K562 (cell line): ENCODE measurements around the gene SLC25A18. TPM values are rescaled to one million over a fixed set of nuclear protein-coding genes. Genes with fewer than 3 reads are reported as not detected.
A peak's percentile ranks its signal among the peaks of the same experiment; 100 is the strongest.

Experiments used
- BCL6 ChIP-seq: fragments of 250-450 bp; sonication (Bioruptor Pico); IDR thresholded peaks from 2 replicates; pipeline ENCODE4 v1.4.0; 2020
- BDP1 ChIP-seq: IDR thresholded peaks from 3 replicates; pipeline ENCODE4 v1.6.1; 2011; ENCODE audit not compliant: insufficient read length, insufficient read depth
- BMI1 ChIP-seq: fragments of 150-350 bp; IDR thresholded peaks from 2 replicates; pipeline ENCODE4 v1.6.1; 2014; ENCODE audit warnings: low read length
- CSDE1 ChIP-seq, 2 experiments: fragments of 450-650 bp; IDR thresholded peaks; 2 replicates each; pipeline ENCODE4 v1.6.1; 2016; ENCODE audit warnings: mild to moderate bottlenecking in 1 of 2
- HDAC3 ChIP-seq: fragments of 450-650 bp; IDR thresholded peaks from 2 replicates; pipeline ENCODE4 v1.6.1; 2018; ENCODE audit warnings: borderline replicate concordance, mild to moderate bottlenecking, moderate library complexity; ENCODE audit not compliant: partially characterized antibody
- RFX5 ChIP-seq: IDR thresholded peaks from 2 replicates; pipeline ENCODE4 v1.6.1; 2011; ENCODE audit warnings: low read depth, mild to moderate bottlenecking, improper control_type of control experiment, low read length
- SMARCE1 ChIP-seq: fragments of 450-650 bp; IDR thresholded peaks from 2 replicates; pipeline ENCODE4 v1.7.1; 2016; ENCODE audit warnings: mild to moderate bottlenecking
- TOE1 ChIP-seq, 2 experiments: fragments of 450-650 bp in 1 of 2; sonication (generic) in 1 of 2; formaldehyde crosslinking in 1 of 2; IDR thresholded peaks; 2 replicates each; pipeline versions ENCODE4 v1.7.1 to v1.8.0; 2016 to 2022; ENCODE audit warnings: borderline replicate concordance in 2 of 2, mild to moderate bottlenecking in 2 of 2, antibody characterized with exemption in 1 of 2, inconsistent platforms in 1 of 2, low read depth in 1 of 2, missing genetic modification reagents in 1 of 2, moderate library complexity in 1 of 2
- ZNF311 ChIP-seq: fragments of 250-450 bp; sonication (Bioruptor Pico); IDR thresholded peaks from 2 replicates; pipeline ENCODE4 v1.4.0; 2020; ENCODE audit warnings: mild to moderate bottlenecking, moderate library complexity
- ZNF76 ChIP-seq: fragments of 250-450 bp; sonication (Bioruptor Pico); IDR thresholded peaks from 2 replicates; pipeline ENCODE4 v1.4.0; 2020; ENCODE audit warnings: mild to moderate bottlenecking, moderate library complexity, borderline replicate concordance
- polyA plus RNA-seq, 8 experiments: library from polyadenylated mRNA; depleted of rRNA in 4 of 8; stranded (reverse) in 5 of 8; unstranded in 3 of 8; fragments of >200 nt; fragmentation: Nextera tagmentation in 2 of 8; fragmentation: Illumina TruSeq in 1 of 8; extraction: Ambion mirVana in 2 of 8; extraction: Trizol in 1 of 8; gene quantifications; 2 replicates each; pipeline versions ENCODE4 v1.2.1 to v1.2.3, GENCODE V29; 2011 to 2014; ENCODE audit warnings: inconsistent platforms in 1 of 8, missing spikeins in 1 of 8
- total RNA-seq, 7 experiments: library from RNA; depleted of rRNA in 6 of 7; stranded (reverse); fragments of >200 nt in 6 of 7; fragmentation: Illumina TruSeq in 2 of 7; extraction: Trizol in 2 of 7; gene quantifications; 2 replicates each; pipeline versions ENCODE4 v1.2.1 to v1.2.3, GENCODE V29; 2011 to 2021; ENCODE audit warnings: low replicate concordance in 1 of 7
- TF ChIP-seq, protein P1 (sequence below): fragments of 250-450 bp; sonication (Bioruptor Pico); IDR thresholded peaks from 2 replicates; pipeline ENCODE4 v1.4.0; 2020; ENCODE audit warnings: borderline replicate concordance
- TF ChIP-seq, protein P2 (sequence below), 3 experiments: IDR thresholded peaks in 2 of 3; conservative IDR thresholded peaks in 1 of 3; 2 replicates each; pipeline ENCODE4 v1.5.1; 2011 to 2012; ENCODE audit warnings: low read length in 3 of 3, mild to moderate bottlenecking in 3 of 3, control low read depth in 2 of 3, improper control_type of control experiment in 1 of 3, inconsistent platforms in 1 of 3, low read depth in 1 of 3, mixed read lengths in 1 of 3, moderate library complexity in 1 of 3; ENCODE audit not compliant: insufficient read depth in 2 of 3
- TF ChIP-seq, protein P3 (sequence below): fragments of 150-350 bp; IDR thresholded peaks from 2 replicates; pipeline ENCODE4 v1.6.1; 2014; ENCODE audit warnings: low read depth, mild to moderate bottlenecking, low read length, borderline replicate concordance
- TF ChIP-seq, protein P4 (sequence below): sonication (generic); formaldehyde crosslinking; IDR thresholded peaks from 2 replicates; pipeline ENCODE4 v1.8.1; 2023; ENCODE audit warnings: mild to moderate bottlenecking, missing genetic modification reagents
- TF ChIP-seq, protein P5 (sequence below): fragments of 450-650 bp; IDR thresholded peaks from one replicate; pipeline ENCODE4 v1.6.1; 2018; ENCODE audit warnings: mild to moderate bottlenecking, moderate library complexity; ENCODE audit not compliant: partially characterized antibody

SLC25A18 gene
- total and polyA plus RNA-seq, 9 of the 15 experiments (the other 6 are each of a cell fraction or from before 2014, with no cell fraction given), result 0.04 TPM; not detected in 8

DNA sequence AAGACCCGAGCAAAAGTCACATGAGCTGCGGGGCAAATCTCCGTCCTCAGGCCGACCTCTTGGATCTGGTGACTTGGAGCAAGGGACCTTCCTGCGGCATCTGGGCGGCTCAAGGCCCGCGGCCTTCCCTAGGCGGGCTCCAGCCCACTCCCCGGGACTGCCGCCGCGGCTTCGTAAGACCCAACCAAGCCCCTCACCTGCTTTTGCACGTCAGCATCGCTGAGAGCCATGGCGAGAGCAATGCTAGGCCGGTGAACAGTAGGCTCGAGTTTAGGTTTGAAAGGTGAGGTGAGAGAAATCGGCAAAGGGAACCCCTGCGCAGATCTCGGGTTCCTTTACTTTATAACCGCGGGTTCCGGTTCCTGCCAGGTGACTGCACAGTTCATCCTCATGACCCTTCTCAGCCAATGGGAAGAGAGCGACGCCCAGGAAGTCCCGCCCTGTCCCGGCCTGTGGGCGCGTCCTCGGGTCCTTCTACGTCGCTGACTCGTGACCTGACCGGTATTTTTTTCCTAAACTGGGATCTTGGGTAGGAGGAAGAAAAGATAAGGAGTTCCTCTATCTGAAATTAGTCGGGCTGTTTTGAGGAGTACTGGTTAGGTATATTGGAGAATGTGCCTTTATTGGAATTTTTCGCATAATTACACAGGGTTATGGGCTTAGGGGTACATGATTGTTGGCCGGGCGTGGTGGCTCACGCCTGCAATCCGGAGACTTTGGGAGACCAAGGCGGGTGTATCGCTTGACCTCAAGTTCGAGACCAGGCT, 65.3 kb downstream of the SLC25A18 start, which contains the start of gene ATP6V1E1 (continued):
- TF ChIP-seq BMI1 (no peak), CSDE1 (IDR thresholded peaks at IDR 0.05) (0 out of 4 replicates have a peak, but pooled peaks of 1 of the 2 experiments have one; percentile 30), RFX5 (no peak), ZNF311 (CRISPR knock-in tag) (no peak), SMARCE1 (peak; percentile 82), TOE1 (IDR thresholded peaks at IDR 0.05; ENCODE audit: borderline replicate concordance) (peak; percentile 92; the same call in 1 of the 2 replicates), TOE1 (CRISPR knock-in tag; IDR thresholded peaks at IDR 0.05; ENCODE audit: borderline replicate concordance, low read depth) (no peak), HDAC3 (no peak), ZNF76 (CRISPR knock-in tag) (no peak), BDP1 (no peak), BCL6 (CRISPR knock-in tag) (peak; percentile 25; the same call in 1 of the 2 replicates)
- TF ChIP-seq, protein P1, sequence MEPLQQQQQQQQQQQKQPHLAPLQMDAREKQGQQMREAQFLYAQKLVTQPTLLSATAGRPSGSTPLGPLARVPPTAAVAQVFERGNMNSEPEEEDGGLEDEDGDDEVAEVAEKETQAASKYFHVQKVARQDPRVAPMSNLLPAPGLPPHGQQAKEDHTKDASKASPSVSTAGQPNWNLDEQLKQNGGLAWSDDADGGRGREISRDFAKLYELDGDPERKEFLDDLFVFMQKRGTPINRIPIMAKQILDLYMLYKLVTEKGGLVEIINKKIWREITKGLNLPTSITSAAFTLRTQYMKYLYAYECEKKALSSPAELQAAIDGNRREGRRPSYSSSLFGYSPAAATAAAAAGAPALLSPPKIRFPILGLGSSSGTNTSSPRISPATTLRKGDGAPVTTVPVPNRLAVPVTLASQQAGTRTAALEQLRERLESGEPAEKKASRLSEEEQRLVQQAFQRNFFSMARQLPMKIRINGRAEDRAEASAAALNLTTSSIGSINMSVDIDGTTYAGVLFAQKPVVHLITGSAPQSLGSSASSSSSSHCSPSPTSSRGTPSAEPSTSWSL (CRISPR knock-in tag), result no peak
- TF ChIP-seq, protein P2, sequence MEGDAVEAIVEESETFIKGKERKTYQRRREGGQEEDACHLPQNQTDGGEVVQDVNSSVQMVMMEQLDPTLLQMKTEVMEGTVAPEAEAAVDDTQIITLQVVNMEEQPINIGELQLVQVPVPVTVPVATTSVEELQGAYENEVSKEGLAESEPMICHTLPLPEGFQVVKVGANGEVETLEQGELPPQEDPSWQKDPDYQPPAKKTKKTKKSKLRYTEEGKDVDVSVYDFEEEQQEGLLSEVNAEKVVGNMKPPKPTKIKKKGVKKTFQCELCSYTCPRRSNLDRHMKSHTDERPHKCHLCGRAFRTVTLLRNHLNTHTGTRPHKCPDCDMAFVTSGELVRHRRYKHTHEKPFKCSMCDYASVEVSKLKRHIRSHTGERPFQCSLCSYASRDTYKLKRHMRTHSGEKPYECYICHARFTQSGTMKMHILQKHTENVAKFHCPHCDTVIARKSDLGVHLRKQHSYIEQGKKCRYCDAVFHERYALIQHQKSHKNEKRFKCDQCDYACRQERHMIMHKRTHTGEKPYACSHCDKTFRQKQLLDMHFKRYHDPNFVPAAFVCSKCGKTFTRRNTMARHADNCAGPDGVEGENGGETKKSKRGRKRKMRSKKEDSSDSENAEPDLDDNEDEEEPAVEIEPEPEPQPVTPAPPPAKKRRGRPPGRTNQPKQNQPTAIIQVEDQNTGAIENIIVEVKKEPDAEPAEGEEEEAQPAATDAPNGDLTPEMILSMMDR (IDR thresholded peaks at IDR 0.05 in 2 of 3, conservative IDR thresholded peaks at IDR 0.05 in 1 of 3; ENCODE audit: insufficient read depth in 2 of 3, low read depth in 1 of 3, low read length in 3 of 3), result no peak
- TF ChIP-seq, protein P3, sequence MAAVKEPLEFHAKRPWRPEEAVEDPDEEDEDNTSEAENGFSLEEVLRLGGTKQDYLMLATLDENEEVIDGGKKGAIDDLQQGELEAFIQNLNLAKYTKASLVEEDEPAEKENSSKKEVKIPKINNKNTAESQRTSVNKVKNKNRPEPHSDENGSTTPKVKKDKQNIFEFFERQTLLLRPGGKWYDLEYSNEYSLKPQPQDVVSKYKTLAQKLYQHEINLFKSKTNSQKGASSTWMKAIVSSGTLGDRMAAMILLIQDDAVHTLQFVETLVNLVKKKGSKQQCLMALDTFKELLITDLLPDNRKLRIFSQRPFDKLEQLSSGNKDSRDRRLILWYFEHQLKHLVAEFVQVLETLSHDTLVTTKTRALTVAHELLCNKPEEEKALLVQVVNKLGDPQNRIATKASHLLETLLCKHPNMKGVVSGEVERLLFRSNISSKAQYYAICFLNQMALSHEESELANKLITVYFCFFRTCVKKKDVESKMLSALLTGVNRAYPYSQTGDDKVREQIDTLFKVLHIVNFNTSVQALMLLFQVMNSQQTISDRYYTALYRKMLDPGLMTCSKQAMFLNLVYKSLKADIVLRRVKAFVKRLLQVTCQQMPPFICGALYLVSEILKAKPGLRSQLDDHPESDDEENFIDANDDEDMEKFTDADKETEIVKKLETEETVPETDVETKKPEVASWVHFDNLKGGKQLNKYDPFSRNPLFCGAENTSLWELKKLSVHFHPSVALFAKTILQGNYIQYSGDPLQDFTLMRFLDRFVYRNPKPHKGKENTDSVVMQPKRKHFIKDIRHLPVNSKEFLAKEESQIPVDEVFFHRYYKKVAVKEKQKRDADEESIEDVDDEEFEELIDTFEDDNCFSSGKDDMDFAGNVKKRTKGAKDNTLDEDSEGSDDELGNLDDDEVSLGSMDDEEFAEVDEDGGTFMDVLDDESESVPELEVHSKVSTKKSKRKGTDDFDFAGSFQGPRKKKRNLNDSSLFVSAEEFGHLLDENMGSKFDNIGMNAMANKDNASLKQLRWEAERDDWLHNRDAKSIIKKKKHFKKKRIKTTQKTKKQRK, result peak; percentile 55; the same call in 1 of the 2 replicates
- TF ChIP-seq, protein P4, sequence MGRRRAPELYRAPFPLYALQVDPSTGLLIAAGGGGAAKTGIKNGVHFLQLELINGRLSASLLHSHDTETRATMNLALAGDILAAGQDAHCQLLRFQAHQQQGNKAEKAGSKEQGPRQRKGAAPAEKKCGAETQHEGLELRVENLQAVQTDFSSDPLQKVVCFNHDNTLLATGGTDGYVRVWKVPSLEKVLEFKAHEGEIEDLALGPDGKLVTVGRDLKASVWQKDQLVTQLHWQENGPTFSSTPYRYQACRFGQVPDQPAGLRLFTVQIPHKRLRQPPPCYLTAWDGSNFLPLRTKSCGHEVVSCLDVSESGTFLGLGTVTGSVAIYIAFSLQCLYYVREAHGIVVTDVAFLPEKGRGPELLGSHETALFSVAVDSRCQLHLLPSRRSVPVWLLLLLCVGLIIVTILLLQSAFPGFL, result peak; percentile 74; the same call in 1 of the 2 replicates
- TF ChIP-seq, protein P5, sequence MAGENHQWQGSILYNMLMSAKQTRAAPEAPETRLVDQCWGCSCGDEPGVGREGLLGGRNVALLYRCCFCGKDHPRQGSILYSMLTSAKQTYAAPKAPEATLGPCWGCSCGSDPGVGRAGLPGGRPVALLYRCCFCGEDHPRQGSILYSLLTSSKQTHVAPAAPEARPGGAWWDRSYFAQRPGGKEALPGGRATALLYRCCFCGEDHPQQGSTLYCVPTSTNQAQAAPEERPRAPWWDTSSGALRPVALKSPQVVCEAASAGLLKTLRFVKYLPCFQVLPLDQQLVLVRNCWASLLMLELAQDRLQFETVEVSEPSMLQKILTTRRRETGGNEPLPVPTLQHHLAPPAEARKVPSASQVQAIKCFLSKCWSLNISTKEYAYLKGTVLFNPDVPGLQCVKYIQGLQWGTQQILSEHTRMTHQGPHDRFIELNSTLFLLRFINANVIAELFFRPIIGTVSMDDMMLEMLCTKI, result no peak
